Measurements from ENCODE around the gene PTCRA.
"Not testable (repeated sequence)": the region's sequence is repeated elsewhere in the genome, so short reads cannot be mapped to it uniquely, and the experiment has no call there.

- TF ChIP-seq CTCF (IDR thresholded peaks at IDR 0.05 in 8 of 11, conservative IDR thresholded peaks at IDR 0.05 in 3 of 11); POLR2AphosphoS5 (IDR thresholded peaks at IDR 0.05); POLR2A (IDR thresholded peaks at IDR 0.05): not testable (repeated sequence)
Observed at GRCh38 chr6:42902429-42903263, 13.2 kb upstream of the PTCRA start.
